ENCODE measurements around the gene RPS6KA2.

Gene RPS6KA2

GRCh38 chr6:166572370-166573261 is 54.4 kb downstream of the RPS6KA2 start:
- peak; percentile 75 for DNase-seq

GRCh38 chr6:166570929-166571713 is 55.9 kb downstream of the RPS6KA2 start:
- DNase-seq: no peak

GRCh38 chr6:166569206-166569605 is 57.8 kb downstream of the RPS6KA2 start:
- no peak for DNase-seq

- DNase-seq: no peak
Observed at GRCh38 chr6:166567813-166568212, 59.2 kb downstream of the RPS6KA2 start.

GRCh38 chr6:166567107-166567506 is 59.9 kb downstream of the RPS6KA2 start:
- peak; percentile 95 for DNase-seq

GRCh38 chr6:166566026-166567011 is 60.7 kb downstream of the RPS6KA2 start:
- no peak for DNase-seq

GRCh38 chr6:166565084-166565967 is 61.7 kb downstream of the RPS6KA2 start:
- DNase-seq: peak; percentile 67

- DNase-seq: no peak
Observed at GRCh38 chr6:166563805-166564204, 63.2 kb downstream of the RPS6KA2 start.

GRCh38 chr6:166563200-166563599 is 63.9 kb downstream of the RPS6KA2 start:
- no peak for DNase-seq

GRCh38 chr6:166562726-166563125 is 64.3 kb downstream of the RPS6KA2 start:
- no peak for DNase-seq

GRCh38 chr6:166561771-166562359 is 65.2 kb downstream of the RPS6KA2 start:
- no peak for DNase-seq

- no peak for DNase-seq
Observed at GRCh38 chr6:166560222-166560621, 66.8 kb downstream of the RPS6KA2 start.

- no peak for DNase-seq
Observed at GRCh38 chr6:166559662-166560061, 67.4 kb downstream of the RPS6KA2 start.

GRCh38 chr6:166559211-166559610 is 67.8 kb downstream of the RPS6KA2 start:
- DNase-seq: peak; percentile 80

GRCh38 chr6:166558156-166559005 is 68.7 kb downstream of the RPS6KA2 start:
- DNase-seq: peak; percentile 42

- DNase-seq: peak; percentile 81
Observed at GRCh38 chr6:166556863-166557322, 70.2 kb downstream of the RPS6KA2 start.

- DNase-seq: no peak
Observed at GRCh38 chr6:166556336-166556735, 70.7 kb downstream of the RPS6KA2 start.

GRCh38 chr6:166555086-166555485 is 72.0 kb downstream of the RPS6KA2 start:
- DNase-seq: no peak

- peak; percentile 52 for DNase-seq
Observed at GRCh38 chr6:166554316-166554715, 72.7 kb downstream of the RPS6KA2 start.

All from fibroblast of skin of scalp (primary cell).